Kidney capillary endothelial cell (primary cell): ENCODE measurements around the gene PLCL2.

Experiments used
- DNase-seq: peaks from one replicate; pipeline ENCODE4 v3.0.0-alpha.2; 2018; ENCODE audit warnings: low spot score

The PLCL2 gene

GRCh38 chr3:16884748-16885592 lies at the start of gene PLCL2:
Gene PLCL2 (plus strand): TSS chr3:16884955. CDS start chr3:16885040, 85 bp downstream.
- peak; percentile 18 for DNase-seq

DNA sequence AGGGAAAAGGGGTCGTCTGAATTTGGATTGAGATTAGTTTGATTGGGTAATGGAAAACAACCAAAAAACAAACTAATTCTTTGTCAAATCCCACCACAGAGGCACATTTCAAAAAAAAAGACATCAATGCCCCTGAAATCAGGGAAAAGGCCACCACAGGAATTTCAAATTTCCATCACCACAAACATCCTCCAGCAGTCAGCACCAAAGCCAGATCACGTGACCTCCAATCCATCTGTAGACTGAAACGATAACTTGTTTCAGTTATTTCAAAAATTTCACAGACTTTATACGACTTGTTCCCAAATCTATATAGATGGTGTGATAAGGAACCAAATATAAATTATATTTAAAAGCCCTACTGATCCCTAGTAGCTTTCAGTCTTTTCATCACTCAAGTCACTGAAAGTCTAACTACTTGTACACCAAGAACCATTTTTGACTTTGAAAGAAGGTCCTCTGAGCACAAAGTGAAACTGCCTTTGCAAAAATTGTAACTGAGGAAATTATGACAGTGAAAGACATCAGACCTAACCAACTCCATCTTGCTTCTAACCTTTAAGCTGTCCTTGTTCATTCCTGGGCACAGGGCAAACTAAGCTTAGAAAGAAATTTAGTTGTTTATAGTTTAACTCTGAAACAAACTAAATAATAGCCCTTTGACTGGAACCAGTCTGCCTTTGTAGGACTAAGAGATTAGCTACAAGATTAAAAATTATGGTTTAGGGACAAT lies 48.1 kb upstream of the PLCL2 start:
- no peak for DNase-seq

- no peak for DNase-seq
These were observed 47.2 kb upstream of the PLCL2 start for GRCh38 chr3:16837602-16838001.

DNA sequence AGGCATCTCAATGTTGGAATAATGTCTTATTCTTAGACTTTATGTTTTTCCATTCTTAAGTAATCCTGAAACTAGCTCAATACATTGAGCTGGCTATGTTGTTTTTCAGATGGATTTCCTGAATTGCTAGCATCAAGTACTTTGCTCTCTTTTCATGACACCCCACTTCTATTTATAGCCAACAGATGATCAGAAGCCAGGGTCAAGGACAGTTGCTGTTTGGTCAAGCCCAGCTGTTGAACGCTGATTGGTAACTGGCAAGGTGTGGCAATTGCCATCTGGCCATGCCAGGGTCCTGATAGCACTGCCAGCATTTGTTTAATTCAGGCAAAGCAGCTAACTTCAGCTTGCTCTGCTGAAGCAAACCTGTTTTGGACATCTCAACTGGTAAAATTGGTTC lies 46.2 kb upstream of the PLCL2 start:
- no peak for DNase-seq

DNA sequence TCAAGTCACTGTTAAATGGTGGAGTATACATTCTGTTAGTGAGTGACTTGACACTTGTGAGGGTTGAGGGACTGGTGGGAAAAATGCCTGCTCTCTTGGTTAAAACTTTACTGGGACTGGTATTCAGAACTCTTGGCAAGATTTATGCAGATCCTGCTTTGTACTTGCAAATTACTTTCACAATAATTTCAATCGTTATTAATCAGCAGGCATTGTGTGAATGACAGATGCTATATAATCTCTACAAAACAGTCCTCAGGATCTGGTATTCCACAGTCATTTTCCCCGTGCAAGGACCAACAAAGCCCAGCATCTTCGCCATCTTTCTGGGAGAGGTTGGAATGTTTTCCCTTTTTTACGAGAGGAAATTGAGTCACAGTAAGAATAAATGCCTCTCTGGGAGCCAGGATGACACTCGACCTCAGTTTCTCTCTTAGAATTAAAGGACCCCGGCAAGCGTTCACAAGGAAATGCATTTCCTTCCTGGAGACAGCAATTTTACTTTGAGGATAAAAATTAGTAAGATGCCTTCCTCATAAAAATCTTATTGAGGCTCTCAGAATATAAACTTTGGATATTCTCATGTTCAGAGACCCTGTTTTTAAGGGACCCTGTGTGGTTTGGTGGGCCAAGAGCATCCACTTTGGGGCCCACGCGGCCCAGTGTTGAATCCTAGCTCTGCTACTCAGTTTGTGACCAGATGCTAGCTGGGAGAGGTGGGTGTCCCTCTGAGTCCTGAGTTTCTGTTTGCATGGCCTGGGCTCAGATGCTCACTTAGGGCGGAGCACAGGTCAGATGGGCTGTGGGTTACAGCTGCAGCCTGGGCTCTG lies 45.3 kb upstream of the PLCL2 start:
- no peak for DNase-seq

DNA sequence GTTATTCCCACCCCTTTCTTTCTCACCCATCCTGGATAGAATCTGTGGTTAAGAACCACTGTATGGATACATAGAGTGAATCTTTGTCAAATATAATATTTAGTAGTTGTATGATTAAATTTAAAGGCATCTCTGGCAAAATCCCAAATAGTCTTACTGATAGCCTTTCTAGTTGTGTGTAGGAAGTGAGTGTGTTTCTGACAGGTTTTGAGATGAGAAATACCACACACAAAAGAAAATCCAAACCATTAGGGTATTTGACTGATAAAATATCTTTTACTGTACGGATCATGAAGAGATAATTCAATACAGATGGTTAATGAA lies 44.7 kb upstream of the PLCL2 start:
- DNase-seq = peak; percentile 59

- no peak for DNase-seq
These were observed 43.6 kb upstream of the PLCL2 start for GRCh38 chr3:16841041-16841753.

DNA sequence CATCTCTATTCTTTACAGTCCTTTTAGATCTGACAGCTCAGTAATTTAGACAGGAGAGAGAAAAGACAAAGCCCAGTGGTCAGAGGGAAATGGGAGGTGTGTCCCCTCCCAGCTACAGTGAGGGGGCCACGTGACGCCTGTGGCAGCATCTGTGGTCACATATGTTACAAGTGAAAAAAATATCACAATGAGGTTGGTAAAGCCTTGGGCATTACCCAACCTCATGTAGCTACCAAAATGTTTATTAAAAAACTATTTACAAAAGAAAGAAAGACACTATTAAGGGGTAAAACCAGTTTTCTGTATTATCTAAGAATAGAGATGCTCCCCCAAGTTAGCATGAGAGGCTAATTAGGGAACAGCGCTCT lies 42.9 kb upstream of the PLCL2 start:
- no peak for DNase-seq

DNA sequence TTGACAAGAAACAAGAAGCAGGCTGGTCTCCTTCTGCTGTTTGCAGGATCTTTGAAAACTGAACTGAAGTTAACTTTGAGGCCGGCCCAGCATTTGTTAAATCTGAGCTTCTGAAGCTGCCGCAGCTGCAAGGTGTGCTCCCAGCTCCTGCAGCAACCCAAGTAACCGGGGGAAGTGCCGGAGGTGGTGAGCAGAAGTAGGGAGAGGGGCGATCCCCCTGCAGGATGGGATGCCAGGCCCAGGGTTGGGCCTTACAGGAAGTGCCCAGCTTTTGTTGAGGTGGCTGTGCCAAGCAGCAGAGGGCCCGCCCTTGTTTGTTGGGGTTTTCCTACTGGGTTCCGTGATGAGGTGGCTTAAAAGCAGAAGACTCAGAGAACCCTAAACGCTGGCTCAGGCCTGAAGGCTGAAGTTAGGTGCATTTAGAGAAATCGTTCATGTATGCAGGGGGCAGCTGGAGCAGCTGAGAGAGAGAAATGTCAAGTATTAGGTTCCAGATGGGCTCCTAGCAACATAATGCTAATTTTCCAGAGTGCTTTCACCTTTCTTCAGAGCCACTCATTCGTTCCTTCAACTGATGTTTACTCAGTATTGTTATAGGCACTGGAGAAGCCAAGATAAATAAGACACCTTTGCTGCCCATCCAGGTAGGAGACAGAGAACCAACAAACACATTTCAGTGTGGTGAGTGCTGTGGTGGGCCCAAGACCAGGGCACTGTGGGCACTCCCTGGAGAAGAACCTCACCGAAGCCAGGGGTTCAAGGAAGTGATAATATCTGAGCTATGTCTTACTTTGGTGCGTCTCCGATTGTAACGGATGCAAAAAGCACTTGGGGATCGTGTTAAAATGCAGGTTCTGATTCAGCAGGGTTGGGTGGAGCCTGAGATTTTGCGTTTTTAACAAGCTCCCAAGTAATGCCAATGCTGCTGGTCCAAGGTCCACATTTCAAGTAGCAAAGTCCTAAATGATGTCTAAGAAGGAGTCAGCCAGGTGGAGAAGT lies 42.2 kb upstream of the PLCL2 start:
- DNase-seq = no peak

GRCh38 chr3:16844222-16844621 lies 40.5 kb upstream of the PLCL2 start:
- no peak for DNase-seq

DNA sequence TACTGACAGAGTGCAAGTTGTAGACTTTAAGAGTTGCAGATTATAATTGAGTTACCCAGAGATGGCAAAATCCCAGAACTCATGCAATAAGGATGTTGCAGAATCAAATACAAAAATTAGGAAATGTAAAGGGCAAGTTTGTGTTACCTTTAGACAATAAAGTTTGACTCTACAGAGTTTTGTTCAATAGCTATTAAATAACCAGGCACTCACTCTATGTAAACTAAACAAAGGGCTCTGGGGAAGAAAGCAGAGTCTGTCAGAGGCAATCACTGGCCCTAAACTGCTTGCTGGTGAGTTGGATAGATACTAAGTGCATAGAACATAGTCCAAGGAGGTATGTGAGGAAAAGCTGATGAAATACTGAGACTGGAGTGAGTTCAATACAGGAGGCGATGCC lies 40.0 kb upstream of the PLCL2 start:
- no peak for DNase-seq

- DNase-seq = no peak
These were observed 38.2 kb upstream of the PLCL2 start for GRCh38 chr3:16846373-16847080.

DNA sequence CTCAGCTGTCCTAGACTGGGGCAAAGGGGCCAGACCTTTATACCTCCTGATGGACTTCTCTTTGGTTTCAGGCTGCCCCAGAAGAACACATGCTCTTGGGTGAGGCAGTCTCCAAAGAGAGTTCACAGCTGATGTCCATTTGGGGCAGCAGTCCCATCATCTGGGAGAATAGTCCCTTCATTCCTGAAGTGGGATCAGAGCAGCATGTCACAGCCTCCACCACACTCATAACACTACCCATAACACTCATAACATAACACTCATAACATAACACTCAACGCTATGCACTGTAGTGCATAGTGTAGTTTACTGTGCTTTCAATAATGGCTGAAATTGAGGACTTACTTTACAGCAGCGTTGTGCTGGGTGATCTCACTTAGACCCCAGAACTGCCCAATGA lies 36.7 kb upstream of the PLCL2 start:
- DNase-seq = no peak

- DNase-seq = no peak
These were observed 35.5 kb upstream of the PLCL2 start for GRCh38 chr3:16849229-16849628.

DNA sequence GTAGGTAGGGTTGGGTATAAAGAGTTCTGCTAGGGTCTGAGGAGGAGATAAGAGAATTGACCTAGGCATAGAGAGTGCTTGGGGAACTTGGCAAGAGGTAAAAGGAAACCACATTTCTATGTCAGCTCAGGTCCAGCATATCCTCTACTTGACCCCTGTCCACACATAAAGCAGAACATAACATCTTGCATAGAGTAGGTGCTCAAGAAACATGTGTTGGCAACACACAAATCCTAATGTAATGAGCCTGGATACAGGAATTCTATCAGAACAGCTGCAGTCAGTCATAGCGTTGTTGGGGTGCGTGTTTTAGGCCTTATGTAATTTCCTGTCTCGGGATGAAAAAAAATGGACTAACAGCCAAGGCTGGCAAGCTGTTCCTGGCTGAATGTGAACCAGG lies 35.0 kb upstream of the PLCL2 start:
- DNase-seq = peak; percentile 55

DNA sequence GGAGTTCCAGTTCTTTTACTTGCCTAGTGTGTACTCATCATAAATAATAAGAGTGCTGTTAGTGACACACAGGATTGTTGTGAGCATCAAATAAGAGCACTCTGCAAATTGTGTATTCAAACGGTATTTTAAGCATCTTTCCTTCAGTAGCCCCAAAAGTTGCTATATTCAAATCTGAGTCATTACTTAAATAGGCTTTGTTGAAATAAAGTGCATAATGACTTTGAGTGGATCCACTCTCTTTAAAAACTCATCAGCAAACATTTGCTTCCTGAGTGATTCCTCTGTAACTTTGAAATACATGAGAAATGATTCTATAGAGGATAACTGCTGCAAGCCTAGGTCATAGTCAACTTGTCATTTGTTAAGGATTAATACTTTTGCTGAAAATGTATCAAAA lies 29.3 kb upstream of the PLCL2 start:
- DNase-seq = no peak

GRCh38 chr3:16860234-16860633 lies 24.5 kb upstream of the PLCL2 start:
- no peak for DNase-seq

- DNase-seq = no peak
These were observed 23.3 kb upstream of the PLCL2 start for GRCh38 chr3:16861432-16861831.

DNA sequence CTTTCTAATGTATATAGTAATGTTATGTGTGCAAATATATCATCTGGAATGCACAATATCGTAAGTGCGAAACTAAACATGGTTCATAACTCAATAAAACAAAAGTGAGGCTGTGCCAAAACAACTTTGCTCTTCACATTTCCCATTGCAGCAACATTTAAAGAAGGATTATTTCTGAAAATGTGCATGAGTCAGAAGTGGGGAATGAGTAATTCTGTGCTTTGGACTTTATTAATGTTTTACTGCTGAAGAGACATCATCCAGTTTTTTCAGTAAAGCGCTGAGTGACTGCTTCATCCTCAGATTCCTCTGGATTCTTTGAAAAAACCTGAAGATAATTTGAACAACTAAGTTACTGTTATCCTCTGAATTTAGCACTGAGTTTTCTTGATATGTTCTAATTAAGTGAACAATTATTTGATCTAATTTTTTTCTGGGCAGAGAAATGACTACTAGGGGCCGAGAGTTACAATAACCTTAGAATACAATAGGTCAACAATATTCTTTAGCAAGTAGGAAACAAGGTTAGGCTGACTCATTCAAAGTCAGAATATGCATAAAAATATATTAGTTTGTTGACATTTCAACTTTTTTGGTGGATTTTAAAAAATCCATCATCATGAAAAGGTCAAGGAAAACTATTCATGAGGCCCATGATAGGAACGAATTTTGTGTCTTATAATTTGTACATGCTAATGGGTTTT lies 20.0 kb upstream of the PLCL2 start:
- DNase-seq = peak; percentile 71

DNA sequence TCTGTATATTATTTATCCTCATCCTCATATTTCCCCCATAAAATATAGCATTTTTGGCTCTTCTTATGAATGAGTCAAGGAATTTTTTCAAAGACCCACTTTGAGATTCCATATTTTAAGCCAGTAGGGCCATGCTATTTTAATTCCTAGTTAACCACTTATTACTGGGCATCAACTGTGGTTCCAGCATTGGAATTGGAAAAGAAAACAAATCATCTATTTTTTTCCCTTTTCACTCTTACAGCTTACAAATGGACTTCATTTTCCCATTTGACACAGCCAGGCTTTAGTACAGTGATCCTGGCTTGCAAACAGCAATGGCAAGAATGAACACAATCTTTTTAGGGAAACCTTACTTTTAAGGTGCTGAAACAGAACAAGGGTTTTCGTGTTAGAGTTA lies 19.4 kb upstream of the PLCL2 start:
- no peak for DNase-seq
